ENCODE results near the gene ABTB1.

Gene ABTB1

GRCh38 chr3:127658234-127658633 lies 14.5 kb upstream of the ABTB1 start:
- H3K4me3 ChIP-seq (ENCODE audit: low read depth, low read length): no peak overlapping the region
- no peak for TF ChIP-seq CTCF (IDR thresholded peaks at IDR 0.05; ENCODE audit: control insufficient read depth, extremely low read depth, insufficient read depth)
- no peak for DNase-seq (ENCODE audit: low read depth)

- TF ChIP-seq CTCF (IDR thresholded peaks at IDR 0.05; ENCODE audit: control insufficient read depth, extremely low read depth, insufficient read depth): no peak
- H3K4me3 ChIP-seq (ENCODE audit: low read depth, low read length): no peak overlapping the region
- DNase-seq (ENCODE audit: low read depth): no peak
Observed at GRCh38 chr3:127660621-127661251, 12.0 kb upstream of the ABTB1 start.

- H3K4me3 ChIP-seq (ENCODE audit: low read depth, low read length): no peak overlapping the region
- no peak for TF ChIP-seq CTCF (IDR thresholded peaks at IDR 0.05; ENCODE audit: control insufficient read depth, extremely low read depth, insufficient read depth)
- DNase-seq (ENCODE audit: low read depth): no peak
Observed at GRCh38 chr3:127661600-127661999, 11.2 kb upstream of the ABTB1 start.

- no peak for DNase-seq (ENCODE audit: low read depth)
- no peak for TF ChIP-seq CTCF (IDR thresholded peaks at IDR 0.05; ENCODE audit: control insufficient read depth, extremely low read depth, insufficient read depth)
- H3K4me3 ChIP-seq (ENCODE audit: low read depth, low read length): no peak overlapping the region
Observed at GRCh38 chr3:127662001-127662469, 10.7 kb upstream of the ABTB1 start.

GRCh38 chr3:127663151-127663550 lies 9.6 kb upstream of the ABTB1 start:
- TF ChIP-seq CTCF (IDR thresholded peaks at IDR 0.05; ENCODE audit: control insufficient read depth, extremely low read depth, insufficient read depth): no peak
- DNase-seq (ENCODE audit: low read depth): no peak
- no peak overlapping the region for H3K4me3 ChIP-seq (ENCODE audit: low read depth, low read length)

GRCh38 chr3:127665165-127665564 lies 7.6 kb upstream of the ABTB1 start:
- DNase-seq (ENCODE audit: low read depth): no peak
- no peak for TF ChIP-seq CTCF (IDR thresholded peaks at IDR 0.05; ENCODE audit: control insufficient read depth, extremely low read depth, insufficient read depth)
- no peak overlapping the region for H3K4me3 ChIP-seq (ENCODE audit: low read depth, low read length)

- no peak for DNase-seq (ENCODE audit: low read depth)
- no peak overlapping the region for H3K4me3 ChIP-seq (ENCODE audit: low read depth, low read length)
- TF ChIP-seq CTCF (IDR thresholded peaks at IDR 0.05; ENCODE audit: control insufficient read depth, extremely low read depth, insufficient read depth): no peak
Observed at GRCh38 chr3:127665586-127665985, 7.2 kb upstream of the ABTB1 start.

All from LNCaP clone FGC (cell line).